Smooth muscle cell (in vitro differentiated cells): Measurements from ENCODE around the gene RNU5B-1. TPM values are rescaled to one million over a fixed set of nuclear protein-coding genes. Genes with fewer than 3 reads are reported as not detected.

Source experiments
- DNase-seq: peaks from one replicate; lab custom pipeline; 2025; ENCODE audit not compliant: unreplicated experiment; lab: John Stamatoyannopoulos, UW
- H2AFZ ChIP-seq: fragments of 200-600 bp; sonication (generic); 2 replicates; pipeline ENCODE4 v1.6.0; 2016; ENCODE audit warnings: antibody characterized with exemption, low read depth, mild to moderate bottlenecking
- H3F3A ChIP-seq: fragments of 200-600 bp; sonication (generic); 2 replicates; pipeline ENCODE4 v1.6.0; 2017; ENCODE audit warnings: antibody characterized with exemption, low read depth
- H3K27ac ChIP-seq: fragments of 200-600 bp; sonication (generic); 2 replicates; pipeline ENCODE4 v1.5.1; 2016; ENCODE audit warnings: low read depth, mild to moderate bottlenecking
- H3K27me3 ChIP-seq: fragments of 200-600 bp; sonication (generic); 2 replicates; pipeline ENCODE4 v1.6.1; 2016; ENCODE audit warnings: low read depth, mild to moderate bottlenecking
- H3K36me3 ChIP-seq: fragments of 200-600 bp; sonication (generic); 2 replicates; pipeline ENCODE4 v1.5.1; 2016; ENCODE audit warnings: low read depth
- H3K4me1 ChIP-seq: fragments of 200-600 bp; sonication (generic); 2 replicates; pipeline ENCODE4 v1.5.1; 2016; ENCODE audit warnings: low read depth
- H3K4me2 ChIP-seq: fragments of 200-600 bp; sonication (generic); 2 replicates; pipeline ENCODE4 v1.6.0; 2016; ENCODE audit warnings: mild to moderate bottlenecking
- H3K4me3 ChIP-seq: fragments of 200-600 bp; sonication (generic); 2 replicates; pipeline ENCODE4 v1.5.1; 2016; ENCODE audit warnings: mild to moderate bottlenecking
- H3K79me2 ChIP-seq: fragments of 200-600 bp; sonication (generic); 2 replicates; pipeline ENCODE4 v1.6.0; 2016; ENCODE audit warnings: low read depth, mild to moderate bottlenecking
- H3K9ac ChIP-seq: fragments of 200-600 bp; sonication (generic); 2 replicates; pipeline ENCODE4 v1.6.0; 2016; ENCODE audit warnings: low read depth
- H3K9me3 ChIP-seq: fragments of 200-600 bp; sonication (generic); replicated peaks from 2 replicates; pipeline ENCODE4 v1.5.1; 2016; ENCODE audit warnings: low read depth
- H4K20me1 ChIP-seq: fragments of 200-600 bp; sonication (generic); 2 replicates; pipeline ENCODE4 v1.6.0; 2016; ENCODE audit warnings: low read depth
- CTCF ChIP-seq: fragments of 200-600 bp; sonication (generic); IDR thresholded peaks from 2 replicates; pipeline ENCODE4 v1.5.1; 2017; ENCODE audit warnings: borderline replicate concordance, mild to moderate bottlenecking, antibody characterized with exemption; ENCODE audit not compliant: insufficient read depth, poor library complexity, severe bottlenecking
- WGBS: methylation state at CpG from one replicate; pipeline ENCODE4 v1.1.7; 2016; ENCODE audit warnings: low lambda C conversion rate; 5-methylcytosine and 5-hydroxymethylcytosine counted together
- polyA plus RNA-seq: library from polyadenylated mRNA; unstranded; fragments of >200 nt; fragmentation: Nextera tagmentation; extraction: Ambion mirVana; gene quantifications from 2 replicates; pipeline ENCODE4 v1.2.1, GENCODE V29; 2016
- total RNA-seq: library from RNA; depleted of rRNA; stranded (reverse); fragments of >200 nt; gene quantifications from 2 replicates; pipeline ENCODE4 v1.2.3, GENCODE V29; 2014

Gene RNU5B-1
- total and polyA plus RNA-seq, 2 experiments from 2014 or later = not detected

- peaks cover 16% of the 10 kb centered on the region for H3K4me1 ChIP-seq
- no peaks in the 10 kb centered on the region for H3K27me3 ChIP-seq
- no peak overlapping the region for H3K4me2 ChIP-seq
- no peak for TF ChIP-seq CTCF
- H3F3A ChIP-seq = no peaks in the 10 kb centered on the region
- H3K9me3 ChIP-seq = no peaks in the 10 kb centered on the region
- no peaks in the 10 kb centered on the region for H3K79me2 ChIP-seq
- no peak overlapping the region for H3K27ac ChIP-seq
- H3K9ac ChIP-seq = no peak overlapping the region
- WGBS = 95% methylated on average over 20 of the region's 22 CpGs
- no peak overlapping the region for H2AFZ ChIP-seq
- H3K36me3 ChIP-seq = no peaks in the 10 kb centered on the region
- no peaks in the 10 kb centered on the region for H4K20me1 ChIP-seq
- no peak for DNase-seq
- H3K4me3 ChIP-seq = no peak overlapping the region
Measured at GRCh38 chr15:65330934-65331645, 26.6 kb downstream of the RNU5B-1 start.

- H3K79me2 ChIP-seq = no peaks in the 10 kb centered on the region
- no peak for DNase-seq
- peaks cover 15% of the 10 kb centered on the region for H3K4me1 ChIP-seq
- H3K9ac ChIP-seq = no peak overlapping the region
- no peaks in the 10 kb centered on the region for H3K27me3 ChIP-seq
- no peaks in the 10 kb centered on the region for H3F3A ChIP-seq
- TF ChIP-seq CTCF = no peak
- no peaks in the 10 kb centered on the region for H3K36me3 ChIP-seq
- no peaks in the 10 kb centered on the region for H3K9me3 ChIP-seq
- H3K4me2 ChIP-seq = no peak overlapping the region
- 84% methylated on average over 7 of the region's 7 CpGs for WGBS
- no peak overlapping the region for H2AFZ ChIP-seq
- no peak overlapping the region for H3K4me3 ChIP-seq
- no peak overlapping the region for H3K27ac ChIP-seq
- no peaks in the 10 kb centered on the region for H4K20me1 ChIP-seq
Measured at GRCh38 chr15:65331811-65332210, 27.3 kb downstream of the RNU5B-1 start.

GRCh38 chr15:65332391-65333147 lies 28.1 kb downstream of the RNU5B-1 start:
- H3K9me3 ChIP-seq = no peaks in the 10 kb centered on the region
- H3F3A ChIP-seq = no peaks in the 10 kb centered on the region
- no peaks in the 10 kb centered on the region for H3K27me3 ChIP-seq
- H3K4me3 ChIP-seq = no peak overlapping the region
- WGBS = 96% methylated on average over 31 of the region's 31 CpGs
- no peak overlapping the region for H2AFZ ChIP-seq
- H3K9ac ChIP-seq = no peak overlapping the region
- no peak for TF ChIP-seq CTCF
- H3K4me1 ChIP-seq = peaks cover 23% of the 10 kb centered on the region
- DNase-seq = no peak
- H3K4me2 ChIP-seq = no peak overlapping the region
- no peaks in the 10 kb centered on the region for H3K36me3 ChIP-seq
- H4K20me1 ChIP-seq = no peaks in the 10 kb centered on the region
- H3K79me2 ChIP-seq = no peaks in the 10 kb centered on the region
- H3K27ac ChIP-seq = no peak overlapping the region
